HepG2 (cell line): ENCODE data around the gene THSD4. TPM values are rescaled to one million over a fixed set of nuclear protein-coding genes. Genes with fewer than 3 reads are reported as not detected.

Source experiments
- ATAC-seq: fragments of 200-7000 bp; cut with Tn5 transposase; 3 replicates; pipeline ENCODE4 v1.9.1; 2020; ENCODE audit warnings: mild to moderate bottlenecking, moderate library complexity
- BruUV-seq: library from RNA; stranded (reverse); fragments of 400-500 nt; replicated peaks from 2 replicates; lab custom pipeline; 2021; lab: Mats Ljungman, UMichigan
- CTCF ChIA-PET: fragments of 300-600 bp; formaldehyde crosslinking; extraction: SDS; loops from one replicate; lab custom pipeline; 2021; ENCODE audit warnings: low total read pairs, inconsistent platforms, low intra/inter-chr PET ratio; lab: Yijun Ruan, JAX
- POLR2A ChIA-PET: fragments of 350-600 bp; sonication (Branson Sonifier 250); formaldehyde crosslinking; loops from one replicate; lab custom pipeline; 2020; ENCODE audit warnings: antibody characterized with exemption, inconsistent platforms; lab: Yijun Ruan, JAX
- DNase-seq: peaks from one replicate; pipeline ENCODE4 v3.0.0-alpha.2; 2015; ENCODE audit warnings: low spot score
- FAIRE-seq: peaks from 3 replicates; lab custom pipeline; 2011; peaks lifted over from hg19 to GRCh38; lab: Jason Lieb, UNC
- H2AFZ ChIP-seq: one replicate; pipeline ENCODE4 v1.6.1; 2011; ENCODE audit warnings: low read length, inconsistent platforms
- H3K27ac ChIP-seq: fragments of 300-600 bp; 3 replicates; pipeline ENCODE4 v1.8.0; 2011; ENCODE audit warnings: mixed run types, mild to moderate bottlenecking, mixed read lengths, low read length, inconsistent platforms; ENCODE audit not compliant: insufficient read depth; ENCODE audit errors: extremely low read length
- H3K27me3 ChIP-seq, 2 experiments: fragments of 200-600 bp in 1 of 2; 2 replicates in 1 of 2; 3 replicates in 1 of 2; pipeline versions ENCODE4 v1.6.0 to v1.8.0; 2011; ENCODE audit warnings: low read length in 2 of 2, mild to moderate bottlenecking in 2 of 2, moderate library complexity in 2 of 2, inconsistent platforms in 1 of 2; ENCODE audit not compliant: insufficient read depth in 2 of 2, control insufficient read depth in 1 of 2
- H3K36me3 ChIP-seq, 2 experiments: fragments of 200-600 bp in 1 of 2; replicated peaks in 1 of 2; 2 replicates in 1 of 2; 3 replicates in 1 of 2; pipeline versions ENCODE4 v1.5.1 to v1.8.0; 2011; ENCODE audit warnings: low read length in 2 of 2, inconsistent platforms in 1 of 2; ENCODE audit not compliant: insufficient read depth in 2 of 2, control insufficient read depth in 1 of 2
- H3K4me1 ChIP-seq: 2 replicates; pipeline ENCODE4 v1.5.1; 2012; ENCODE audit warnings: low read length, inconsistent platforms; ENCODE audit not compliant: insufficient read depth
- H3K4me2 ChIP-seq: 2 replicates; pipeline ENCODE4 v1.6.0; 2011; ENCODE audit warnings: low read depth, low read length, inconsistent platforms
- H3K4me3 ChIP-seq, 3 experiments: fragments of 200-600 bp in 1 of 3; sonication (generic), shearing (Covaris generic) in 1 of 3; replicated peaks in 1 of 3; 2 replicates each; pipeline ENCODE4 v1.5.1; 2011 to 2016; ENCODE audit warnings: low read length in 3 of 3, inconsistent platforms in 2 of 3, low read depth in 2 of 3, mild to moderate bottlenecking in 2 of 3, control low read depth in 1 of 3, mixed read lengths in 1 of 3; ENCODE audit not compliant: insufficient read depth in 1 of 3
- H3K79me2 ChIP-seq: one replicate; pipeline ENCODE4 v1.6.1; 2011; ENCODE audit warnings: low read length, inconsistent platforms; ENCODE audit not compliant: insufficient read depth
- H3K9ac ChIP-seq: 2 replicates; pipeline ENCODE4 v1.6.0; 2011; ENCODE audit warnings: mild to moderate bottlenecking, low read depth, low read length, inconsistent platforms; ENCODE audit not compliant: insufficient read depth
- H3K9me3 ChIP-seq: 2 replicates; pipeline ENCODE4 v1.5.1; 2012; ENCODE audit warnings: mild to moderate bottlenecking, low read length
- H4K20me1 ChIP-seq: 2 replicates; pipeline ENCODE4 v1.6.0; 2011; ENCODE audit warnings: inconsistent platforms, mild to moderate bottlenecking, low read length, moderate library complexity; ENCODE audit not compliant: insufficient read depth
- GTF3A ChIP-seq: sonication (generic); formaldehyde crosslinking; conservative IDR thresholded peaks from 2 replicates; pipeline ENCODE4 v1.4.0; 2020; ENCODE audit warnings: mild to moderate bottlenecking, missing genetic modification reagents
- MIER3 ChIP-seq: IDR thresholded peaks from 2 replicates; pipeline ENCODE4 v1.6.1; 2016; ENCODE audit warnings: missing compliant biosample characterization, borderline replicate concordance
- POLR2AphosphoS2 ChIP-seq: IDR thresholded peaks from 2 replicates; pipeline ENCODE4 v1.6.1; 2011; ENCODE audit warnings: low read depth, low read length, improper control_type of control experiment
- RARG ChIP-seq: sonication (generic); formaldehyde crosslinking; IDR thresholded peaks from 2 replicates; pipeline ENCODE4 v1.4.0; 2020; ENCODE audit warnings: low read depth, mild to moderate bottlenecking, missing genetic modification reagents
- WGBS: methylation state at CpG from one replicate; pipeline ENCODE4 v1.1.6; 2017; ENCODE audit warnings: low lambda C conversion rate; 5-methylcytosine and 5-hydroxymethylcytosine counted together
- in situ Hi-C: cut with HindIII; loops from 2 replicates; pipeline ENCODE4 v1.10.0; 2017; ENCODE audit warnings: low pct_unique_long_range_greater_than_20kb; ENCODE audit not compliant: extremely low pct_ligation_motif_present
- intact Hi-C: fragments of 100-400 bp; cut with micrococcal nuclease; formaldehyde crosslinking; loops from one replicate; pipeline ENCODE4 v1.10.0; 2022; ENCODE audit not compliant: unreplicated experiment
- polyA plus RNA-seq, 8 experiments: library from polyadenylated mRNA; depleted of rRNA in 3 of 8; stranded (reverse) in 7 of 8; unstranded in 1 of 8; fragments of >200 nt; fragmentation: Illumina TruSeq in 4 of 8; extraction: Trizol in 4 of 8; gene quantifications; 2 replicates each; pipeline versions ENCODE4 v1.2.1 to v1.2.3, GENCODE V29; 2011 to 2016; ENCODE audit warnings: low read depth in 4 of 8, missing spikeins in 1 of 8, mixed read lengths in 1 of 8; ENCODE audit not compliant: insufficient read depth in 1 of 8
- total RNA-seq, 5 experiments: library from RNA; depleted of rRNA; stranded (reverse); fragments of >200 nt; fragmentation: Illumina TruSeq; extraction: Trizol; gene quantifications; 2 replicates each; pipeline ENCODE4 v1.2.3, GENCODE V29; 2016; ENCODE audit warnings: low read depth in 1 of 5
- TF ChIP-seq, protein P1 (sequence below): sonication (generic); formaldehyde crosslinking; IDR thresholded peaks from 2 replicates; pipeline ENCODE4 v1.5.1; 2020; ENCODE audit warnings: missing genetic modification reagents, mild to moderate bottlenecking, borderline replicate concordance
- TF ChIP-seq, protein P2 (sequence below): sonication (generic); formaldehyde crosslinking; IDR thresholded peaks from 2 replicates; pipeline ENCODE4 v1.4.0; 2020; ENCODE audit warnings: mild to moderate bottlenecking, missing genetic modification reagents
- TF ChIP-seq, protein P3 (sequence below): sonication (generic); formaldehyde crosslinking; IDR thresholded peaks from 2 replicates; pipeline ENCODE4 v1.8.1; 2023; ENCODE audit warnings: mild to moderate bottlenecking, inconsistent platforms, moderate library complexity, missing genetic modification reagents, borderline replicate concordance

The THSD4 gene
- total and polyA plus RNA-seq, 2 of the 13 experiments (the other 11 are each of a cell fraction or from before 2014, with no cell fraction given): 0.07 to 0.21 TPM

DNA sequence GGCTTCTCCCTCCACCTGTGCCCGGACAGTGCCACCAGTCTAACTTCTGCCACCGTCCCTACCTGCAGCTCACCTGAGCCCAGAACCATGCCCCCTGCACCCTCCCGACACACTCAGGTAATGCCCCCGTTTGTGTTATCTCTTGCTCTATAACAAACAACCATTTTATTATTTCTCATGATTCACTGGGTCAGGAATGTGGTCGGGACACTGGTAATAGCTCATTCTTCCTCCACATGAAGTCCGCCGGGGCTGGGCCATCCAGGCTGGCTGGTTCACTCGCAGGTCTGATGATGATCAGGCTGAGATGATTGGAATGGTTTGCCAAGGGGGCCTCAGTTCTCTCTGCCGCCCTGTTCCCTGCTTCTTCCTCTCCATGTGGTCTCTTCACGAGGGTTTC, 674.8 kb downstream of the THSD4 start (continued):
- no peak for TF ChIP-seq POLR2AphosphoS2
- no peak for TF ChIP-seq RARG (CRISPR knock-in tag)
- TF ChIP-seq, protein P1, sequence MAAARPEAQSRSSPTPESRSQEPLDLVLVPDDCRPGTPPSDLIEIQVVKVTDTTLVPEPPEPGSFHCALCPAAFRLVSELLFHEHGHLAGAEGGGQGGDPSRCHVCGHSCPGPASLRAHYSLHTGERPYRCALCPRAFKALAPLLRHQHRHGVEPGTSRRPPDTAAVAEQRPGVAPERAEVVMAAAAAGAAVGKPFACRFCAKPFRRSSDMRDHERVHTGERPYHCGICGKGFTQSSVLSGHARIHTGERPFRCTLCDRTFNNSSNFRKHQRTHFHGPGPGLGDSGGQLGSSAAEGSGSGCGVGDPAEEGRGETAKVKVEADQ (CRISPR knock-in tag): no peak
- TF ChIP-seq, protein P2, sequence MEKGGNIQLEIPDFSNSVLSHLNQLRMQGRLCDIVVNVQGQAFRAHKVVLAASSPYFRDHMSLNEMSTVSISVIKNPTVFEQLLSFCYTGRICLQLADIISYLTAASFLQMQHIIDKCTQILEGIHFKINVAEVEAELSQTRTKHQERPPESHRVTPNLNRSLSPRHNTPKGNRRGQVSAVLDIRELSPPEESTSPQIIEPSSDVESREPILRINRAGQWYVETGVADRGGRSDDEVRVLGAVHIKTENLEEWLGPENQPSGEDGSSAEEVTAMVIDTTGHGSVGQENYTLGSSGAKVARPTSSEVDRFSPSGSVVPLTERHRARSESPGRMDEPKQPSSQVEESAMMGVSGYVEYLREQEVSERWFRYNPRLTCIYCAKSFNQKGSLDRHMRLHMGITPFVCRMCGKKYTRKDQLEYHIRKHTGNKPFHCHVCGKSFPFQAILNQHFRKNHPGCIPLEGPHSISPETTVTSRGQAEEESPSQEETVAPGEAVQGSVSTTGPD (CRISPR knock-in tag): no peak
- TF ChIP-seq MIER3: no peak
- TF ChIP-seq GTF3A (CRISPR knock-in tag): no peak

DNA sequence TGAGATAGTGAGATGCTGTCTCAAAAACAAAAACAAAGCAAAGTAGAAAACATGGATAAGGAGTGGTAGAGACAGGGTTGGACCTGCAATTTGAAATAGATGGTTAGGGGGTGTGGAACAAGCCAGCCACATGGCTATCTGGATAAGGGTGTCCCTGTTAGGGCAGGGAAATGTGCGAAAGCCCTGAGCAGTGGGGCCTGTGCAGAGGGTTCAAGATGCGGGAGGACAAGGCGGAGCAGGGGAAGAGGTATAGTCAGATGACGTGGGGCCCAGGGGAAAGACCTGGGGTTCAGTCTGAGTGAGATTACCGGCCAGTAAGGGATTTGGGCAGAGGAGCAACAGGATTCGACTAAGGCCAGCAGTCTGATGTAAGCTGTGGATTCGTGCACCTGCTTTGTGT, 676.7 kb downstream of the THSD4 start:
- DNase-seq (no peak), FAIRE-seq (no peak), ATAC-seq (no peak)
- POLR2A ChIA-PET: no interaction called here
- Histone ChIP-seq H3K27me3 (peaks cover 0 to 18% of the 10 kb centered on the region in 2 experiments; a peak in 3 of 5 replicates), H3K36me3 (no peaks in the 10 kb centered on the region), H3K4me3 (no peak overlapping the region), H2AFZ (no peak overlapping the region), H3K4me1 (peaks cover 11% of the 10 kb centered on the region; the same call in 1 of the 2 replicates), H4K20me1 (no peaks in the 10 kb centered on the region), H3K4me2 (no peak overlapping the region), H3K9me3 (no peaks in the 10 kb centered on the region), H3K27ac (no peak overlapping the region), H3K79me2 (no peaks in the 10 kb centered on the region), H3K9ac (no peak overlapping the region)
- no TSS peak for BruUV-seq
- TF ChIP-seq, protein P3, sequence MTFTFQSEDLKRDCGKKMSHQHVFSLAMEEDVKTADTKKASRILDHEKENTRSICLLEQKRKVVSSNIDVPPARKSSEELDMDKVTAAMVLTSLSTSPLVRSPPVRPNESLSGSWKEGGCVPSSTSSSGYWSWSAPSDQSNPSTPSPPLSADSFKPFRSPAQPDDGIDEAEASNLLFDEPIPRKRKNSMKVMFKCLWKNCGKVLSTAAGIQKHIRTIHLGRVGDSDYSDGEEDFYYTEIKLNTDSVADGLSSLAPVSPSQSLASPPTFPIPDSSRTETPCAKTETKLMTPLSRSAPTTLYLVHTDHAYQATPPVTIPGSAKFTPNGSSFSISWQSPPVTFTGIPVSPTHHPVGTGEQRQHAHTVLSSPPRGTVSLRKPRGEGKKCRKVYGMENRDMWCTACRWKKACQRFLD (CRISPR knock-in tag): no peak
- 40% methylated on average over 7 of the region's 7 CpGs for WGBS
- CTCF ChIA-PET: no interaction called here
- in situ Hi-C loops: no loop called here
- intact Hi-C loops: no loop called here
